GM12801 (cell line): ENCODE data around the gene TXNDC11.

ENCODE experiments used
- CTCF ChIP-seq: IDR thresholded peaks from one replicate; pipeline ENCODE4 v1.5.1; 2011; ENCODE audit warnings: control low read depth; ENCODE audit not compliant: insufficient read length; ENCODE audit errors: extremely low read depth

TXNDC11 gene

GRCh38 chr16:11691235-11691634 lies 51.4 kb downstream of the TXNDC11 start:
- no peak for TF ChIP-seq CTCF

- TF ChIP-seq CTCF: no peak
Observed at GRCh38 chr16:11689031-11689840, 53.4 kb downstream of the TXNDC11 start.

- no peak for TF ChIP-seq CTCF
Observed at GRCh38 chr16:11688520-11688886, 54.2 kb downstream of the TXNDC11 start.

- no peak for TF ChIP-seq CTCF
Observed at GRCh38 chr16:11687601-11688519, 54.8 kb downstream of the TXNDC11 start.

- TF ChIP-seq CTCF: no peak
Observed at GRCh38 chr16:11686713-11687380, 55.8 kb downstream of the TXNDC11 start.

- TF ChIP-seq CTCF: no peak
Observed at GRCh38 chr16:11685844-11686618, 56.6 kb downstream of the TXNDC11 start.
